A549 (cell line): ENCODE results near the gene CD300H. TPM values are rescaled to one million over a fixed set of nuclear protein-coding genes. Genes with fewer than 3 reads are reported as not detected.
A peak's percentile ranks its signal among the peaks of the same experiment; 100 is the strongest.

ENCODE experiments used
- ATAC-seq, 2 experiments: fragments of 200-7000 bp in 1 of 2; fragments of >200 bp in 1 of 2; cut with Nextera tagmentation in 1 of 2; cut with Tn5 transposase in 1 of 2; 3 replicates each; pipeline versions ENCODE4 v1.8.0 to v1.9.1; 2018 to 2020; ENCODE audit warnings: mild to moderate bottlenecking in 1 of 2, moderate library complexity in 1 of 2
- CTCF ChIA-PET: fragments of 300-600 bp; sonication (Branson Sonifier 250); formaldehyde crosslinking; extraction: SDS; loops from one replicate; lab custom pipeline; 2021; ENCODE audit warnings: antibody characterized with exemption, inconsistent platforms; lab: Yijun Ruan, JAX
- POLR2A ChIA-PET: fragments of 350-600 bp; formaldehyde crosslinking; extraction: SDS; loops from one replicate; lab custom pipeline; 2021; ENCODE audit warnings: antibody characterized with exemption, inconsistent platforms; lab: Yijun Ruan, JAX
- DNase-seq, 2 experiments: peaks; one replicate each; pipeline versions ENCODE4 v3.0.0 to v3.0.0-alpha.2; 2011 to 2016; ENCODE audit warnings: low read depth in 1 of 2, low spot score in 1 of 2
- FAIRE-seq: peaks from 2 replicates; lab custom pipeline; 2011; peaks lifted over from hg19 to GRCh38; lab: Jason Lieb, UNC
- H3K27ac ChIP-seq, 2 experiments: fragments of >200 bp; sonication (Bioruptor Twin); formaldehyde crosslinking; 3 replicates each; pipeline ENCODE4 v1.5.1; 2016 to 2017
- H3K4me1 ChIP-seq: fragments of >200 bp; sonication (Bioruptor Twin); formaldehyde crosslinking; 3 replicates; pipeline ENCODE4 v1.6.1; 2016
- H3K4me2 ChIP-seq: fragments of >200 bp; sonication (Bioruptor Twin); formaldehyde crosslinking; 3 replicates; pipeline ENCODE4 v1.6.1; 2016
- H3K4me3 ChIP-seq: fragments of >200 bp; sonication (Bioruptor Twin); formaldehyde crosslinking; 3 replicates; pipeline ENCODE4 v1.5.1; 2016
- H3K9me3 ChIP-seq: fragments of >200 bp; sonication (Bioruptor Twin); formaldehyde crosslinking; 3 replicates; pipeline ENCODE4 v1.6.1; 2016
- CEBPB ChIP-seq, 2 experiments: fragments of >200 bp in 1 of 2; sonication (Bioruptor Twin) in 1 of 2; formaldehyde crosslinking in 1 of 2; IDR thresholded peaks; 2 replicates each; pipeline ENCODE4 v1.6.1; 2012 to 2016
- CHD2 ChIP-seq: fragments of 150-350 bp; IDR thresholded peaks from 2 replicates; pipeline ENCODE4 v1.6.1; 2014; ENCODE audit warnings: low read length; ENCODE audit not compliant: partially characterized antibody
- E2F6 ChIP-seq: IDR thresholded peaks from 2 replicates; pipeline ENCODE4 v1.6.1; 2012; ENCODE audit warnings: low read depth, borderline replicate concordance
- EHMT2 ChIP-seq: fragments of 200-600 bp; sonication (generic); IDR thresholded peaks from 2 replicates; pipeline ENCODE4 v1.6.1; 2016; ENCODE audit warnings: antibody characterized with exemption, low read depth, mild to moderate bottlenecking, moderate library complexity
- ELK1 ChIP-seq: fragments of 150-350 bp; IDR thresholded peaks from 2 replicates; pipeline ENCODE4 v1.6.1; 2014; ENCODE audit warnings: low read depth, mild to moderate bottlenecking, low read length
- EP300 ChIP-seq, 2 experiments: fragments of >200 bp; sonication (Bioruptor Twin); formaldehyde crosslinking; IDR thresholded peaks; 2 replicates in 1 of 2; 3 replicates in 1 of 2; pipeline ENCODE4 v1.6.1; 2016 to 2017
- GATA3 ChIP-seq: IDR thresholded peaks from 2 replicates; pipeline ENCODE4 v1.6.1; 2012; ENCODE audit warnings: borderline replicate concordance
- HEYL ChIP-seq: fragments of 250-450 bp; sonication (Bioruptor Pico); IDR thresholded peaks from 2 replicates; pipeline ENCODE4 v1.8.0; 2021; ENCODE audit warnings: mild to moderate bottlenecking, moderate library complexity
- HOXB13 ChIP-seq: fragments of 250-450 bp; sonication (Bioruptor Pico); IDR thresholded peaks from 2 replicates; pipeline ENCODE4 v1.5.0; 2020; ENCODE audit warnings: low read depth, mild to moderate bottlenecking, moderate library complexity
- HOXB5 ChIP-seq: fragments of 250-450 bp; sonication (Bioruptor Pico); IDR thresholded peaks from 2 replicates; pipeline ENCODE4 v1.5.0; 2020; ENCODE audit warnings: mild to moderate bottlenecking, moderate library complexity
- MAFK ChIP-seq: fragments of 450-650 bp; IDR thresholded peaks from 2 replicates; pipeline ENCODE4 v1.6.1; 2014; ENCODE audit not compliant: partially characterized antibody
- MYC ChIP-seq: IDR thresholded peaks from 2 replicates; pipeline ENCODE4 v1.6.1; 2012; ENCODE audit warnings: mild to moderate bottlenecking, inconsistent platforms, low read length, improper control_type of control experiment, borderline replicate concordance
- NR3C1 ChIP-seq: fragments of >200 bp; sonication (Bioruptor Twin); formaldehyde crosslinking; IDR thresholded peaks from 3 replicates; pipeline ENCODE4 v1.6.1; 2017
- PHF8 ChIP-seq: fragments of 200-600 bp; sonication (generic); IDR thresholded peaks from 2 replicates; pipeline ENCODE4 v1.6.1; 2016; ENCODE audit warnings: low read depth, mild to moderate bottlenecking, antibody characterized with exemption, moderate library complexity, borderline replicate concordance
- POLR2AphosphoS2 ChIP-seq: conservative IDR thresholded peaks from 2 replicates; pipeline ENCODE4 v1.6.1; 2012; ENCODE audit warnings: low read length, improper control_type of control experiment, inconsistent platforms
- RCOR1 ChIP-seq: fragments of 150-350 bp; IDR thresholded peaks from 2 replicates; pipeline ENCODE4 v1.6.1; 2014; ENCODE audit warnings: antibody characterized with exemption, low read length, low read depth
- RFX5 ChIP-seq: fragments of 450-650 bp; IDR thresholded peaks from 2 replicates; pipeline ENCODE4 v1.7.1; 2014; ENCODE audit warnings: antibody characterized with exemption, mild to moderate bottlenecking, moderate library complexity
- SMC3 ChIP-seq: fragments of >200 bp; sonication (Bioruptor Twin); formaldehyde crosslinking; IDR thresholded peaks from 3 replicates; pipeline ENCODE4 v1.6.1; 2018; ENCODE audit warnings: inconsistent platforms
- TP53 ChIP-seq: fragments of 250-450 bp; sonication (Bioruptor Pico); IDR thresholded peaks from 2 replicates; pipeline ENCODE4 v1.5.0; 2021; ENCODE audit warnings: mild to moderate bottlenecking, moderate library complexity
- ZC3H11A ChIP-seq: fragments of 450-650 bp; IDR thresholded peaks from 2 replicates; pipeline ENCODE4 v1.6.1; 2014; ENCODE audit warnings: antibody characterized with exemption, mild to moderate bottlenecking
- ZNF302 ChIP-seq: fragments of 250-450 bp; sonication (Bioruptor Pico); IDR thresholded peaks from 2 replicates; pipeline ENCODE4 v1.9.0; 2021; ENCODE audit warnings: inconsistent platforms, mild to moderate bottlenecking, moderate library complexity
- ZSCAN20 ChIP-seq: fragments of 250-450 bp; sonication (Bioruptor Pico); IDR thresholded peaks from 2 replicates; pipeline ENCODE4 v1.8.0; 2022; ENCODE audit warnings: mild to moderate bottlenecking, moderate library complexity
- whole genome bisulfite sequencing: methylation state at CpG from one replicate; pipeline ENCODE4 v1.1.6; 2017; ENCODE audit errors: missing lambda C conversion rate; 5-methylcytosine and 5-hydroxymethylcytosine counted together
- polyA plus RNA-seq, 4 experiments: library from polyadenylated mRNA; depleted of rRNA in 3 of 4; stranded (reverse); fragments of >200 nt; fragmentation: RNase III in 1 of 4; extraction: RNeasy Plus Mini Kit Qiagen cat#74134 plus additional on column Dnase treatment in 1 of 4; gene quantifications; 2 replicates in 3 of 4; 3 replicates in 1 of 4; pipeline ENCODE4 v1.2.3, GENCODE V29; 2011 to 2017
- TF ChIP-seq, protein P1 (sequence below): IDR thresholded peaks from 2 replicates; pipeline ENCODE4 v1.6.1; 2012
- TF ChIP-seq, protein P2 (sequence below): fragments of >200 bp; sonication (Bioruptor Twin); formaldehyde crosslinking; IDR thresholded peaks from 3 replicates; pipeline ENCODE4 v1.5.1; 2016

The CD300H gene
- polyA plus RNA-seq, 2 of the 4 experiments (the other 2 are of a cell fraction) = 0.50 TPM; not detected in 1

- FAIRE-seq = no peak
- TF ChIP-seq, protein P1, sequence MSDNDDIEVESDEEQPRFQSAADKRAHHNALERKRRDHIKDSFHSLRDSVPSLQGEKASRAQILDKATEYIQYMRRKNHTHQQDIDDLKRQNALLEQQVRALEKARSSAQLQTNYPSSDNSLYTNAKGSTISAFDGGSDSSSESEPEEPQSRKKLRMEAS = no peak
- TF ChIP-seq ZNF302 (CRISPR knock-in tag) (no peak), CEBPB (IDR thresholded peaks at IDR 0.05) (no peak), ZC3H11A (no peak), CHD2 (no peak), ZSCAN20 (CRISPR knock-in tag) (no peak), RCOR1 (no peak), ELK1 (no peak), POLR2AphosphoS2 (no peak), MYC (no peak), TP53 (CRISPR knock-in tag) (no peak), EHMT2 (no peak), EP300 (IDR thresholded peaks at IDR 0.05) (no peak)
- ChIA-PET CTCF (interaction anchor here (1.2 to 1.3 kb wide), 3 partner anchors 9 to 68 kb away, joined by 3 read pairs; no protein-coding TSS in a partner anchor), POLR2A (no interaction called here)
- H3K4me2 ChIP-seq = no peak overlapping the region
- no peaks in the 10 kb centered on the region for H3K4me1 ChIP-seq
- no peak overlapping the region for H3K4me3 ChIP-seq
- ATAC-seq = no peak
- 14% methylated on average over 3 of the region's 3 CpGs for WGBS
- 0 out of 3 replicates have a peak, but pooled peaks cover 6% of the 10 kb centered on the region for H3K9me3 ChIP-seq
- H3K27ac ChIP-seq = no peak overlapping the region
- no peak for DNase-seq
Observed at GRCh38 chr17:74536890-74537289, 30.4 kb downstream of the CD300H start.

GRCh38 chr17:74532115-74532514, 35.2 kb downstream of the CD300H start:
- ChIA-PET POLR2A (no interaction called here), CTCF (interaction anchor here (0.6 to 5.3 kb wide), 34 partner anchors 9 to 312 kb away, joined by 3 to 59 read pairs (median 4); partner anchors contain the start of genes BTBD17, CD300H and GPR142)
- WGBS = 37% methylated on average over 10 of the region's 10 CpGs
- DNase-seq = no peak
- FAIRE-seq = no peak
- Histone ChIP-seq H3K4me2 (no peak overlapping the region), H3K4me1 (no peaks in the 10 kb centered on the region), H3K4me3 (no peak overlapping the region), H3K9me3 (0 out of 3 replicates have a peak, but pooled peaks cover 6% of the 10 kb centered on the region), H3K27ac (no peak overlapping the region)
- TF ChIP-seq GATA3 (no peak), HEYL (CRISPR knock-in tag) (no peak), NR3C1 (no peak), HOXB5 (CRISPR knock-in tag) (no peak), MAFK (no peak), HOXB13 (CRISPR knock-in tag) (no peak), MYC (no peak), E2F6 (no peak), PHF8 (no peak), SMC3 (no peak), RFX5 (no peak), ZNF302 (CRISPR knock-in tag) (no peak)
- TF ChIP-seq, protein P2, sequence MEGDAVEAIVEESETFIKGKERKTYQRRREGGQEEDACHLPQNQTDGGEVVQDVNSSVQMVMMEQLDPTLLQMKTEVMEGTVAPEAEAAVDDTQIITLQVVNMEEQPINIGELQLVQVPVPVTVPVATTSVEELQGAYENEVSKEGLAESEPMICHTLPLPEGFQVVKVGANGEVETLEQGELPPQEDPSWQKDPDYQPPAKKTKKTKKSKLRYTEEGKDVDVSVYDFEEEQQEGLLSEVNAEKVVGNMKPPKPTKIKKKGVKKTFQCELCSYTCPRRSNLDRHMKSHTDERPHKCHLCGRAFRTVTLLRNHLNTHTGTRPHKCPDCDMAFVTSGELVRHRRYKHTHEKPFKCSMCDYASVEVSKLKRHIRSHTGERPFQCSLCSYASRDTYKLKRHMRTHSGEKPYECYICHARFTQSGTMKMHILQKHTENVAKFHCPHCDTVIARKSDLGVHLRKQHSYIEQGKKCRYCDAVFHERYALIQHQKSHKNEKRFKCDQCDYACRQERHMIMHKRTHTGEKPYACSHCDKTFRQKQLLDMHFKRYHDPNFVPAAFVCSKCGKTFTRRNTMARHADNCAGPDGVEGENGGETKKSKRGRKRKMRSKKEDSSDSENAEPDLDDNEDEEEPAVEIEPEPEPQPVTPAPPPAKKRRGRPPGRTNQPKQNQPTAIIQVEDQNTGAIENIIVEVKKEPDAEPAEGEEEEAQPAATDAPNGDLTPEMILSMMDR = no peak
- peak in 1 of 2 experiments; percentile 50; a peak in 3 of 6 replicates for ATAC-seq
